Upper lobe of right lung (tissue), 1 donor: ENCODE results near the gene NID1. TPM values are rescaled to one million over a fixed set of nuclear protein-coding genes. Genes with fewer than 3 reads are reported as not detected.

Experiments used
- ATAC-seq: fragments of 200-7000 bp; cut with Tn5 transposase; one replicate; pipeline ENCODE4 v1.9.1; 2020; ENCODE audit warnings: mild to moderate bottlenecking, moderate library complexity
- DNase-seq: peaks from one replicate; pipeline ENCODE4 v3.0.0-alpha.2; 2020
- H3K27ac ChIP-seq: fragments of 200-600 bp; one replicate; pipeline ENCODE4 v1.8.0; 2022
- H3K27me3 ChIP-seq: fragments of 200-600 bp; one replicate; pipeline ENCODE4 v1.8.0; 2022; ENCODE audit warnings: mild to moderate bottlenecking
- H3K36me3 ChIP-seq: fragments of 200-600 bp; one replicate; pipeline ENCODE4 v1.8.0; 2022
- H3K4me1 ChIP-seq: fragments of 200-600 bp; one replicate; pipeline ENCODE4 v1.8.0; 2022
- H3K4me3 ChIP-seq: fragments of 200-600 bp; one replicate; pipeline ENCODE4 v1.8.0; 2022; ENCODE audit warnings: mild to moderate bottlenecking
- H3K9me3 ChIP-seq: fragments of 200-600 bp; one replicate; pipeline ENCODE4 v1.8.0; 2022
- CTCF ChIP-seq: fragments of 200-600 bp; IDR thresholded peaks from one replicate; pipeline ENCODE4 v1.8.0; 2022; ENCODE audit warnings: antibody characterized with exemption
- intact Hi-C: fragments of 100-400 bp; cut with DNase I; formaldehyde crosslinking; loops from one replicate; pipeline ENCODE4 v1.11.0; 2022
- total RNA-seq: library from RNA; stranded (reverse); fragmentation: NEBNext Ultra II Directional; extraction: Animal tissue kit (Norgen Biotek cat#: 25700); gene quantifications from one replicate; pipeline ENCODE4 v1.2.1, GENCODE V29; 2021
- donor health status: DM: no; HTN: yes; CAD: no; lungs with severe emphysema.

Gene NID1
- total RNA-seq, 1 donor from 2014 or later = 60.5 TPM

GRCh38 chr1:236035681-236036101 lies 29.2 kb downstream of the NID1 start:
- Histone ChIP-seq H3K4me3 (no peak overlapping the region), H3K9me3 (no peaks in the 10 kb centered on the region), H3K4me1 (peaks cover 10% of the 10 kb centered on the region), H3K36me3 (peaks cover 13% of the 10 kb centered on the region), H3K27me3 (no peaks in the 10 kb centered on the region), H3K27ac (no peak overlapping the region)
- DNase-seq (no peak), ATAC-seq (no peak)
- TF ChIP-seq CTCF = no peak
- intact Hi-C loops = no loop called here

GRCh38 chr1:236033336-236033735 lies 31.6 kb downstream of the NID1 start:
- H3K36me3 ChIP-seq = peaks cover 13% of the 10 kb centered on the region
- H3K27me3 ChIP-seq = no peaks in the 10 kb centered on the region
- H3K9me3 ChIP-seq = no peaks in the 10 kb centered on the region
- intact Hi-C loops = no loop called here
- no peak overlapping the region for H3K27ac ChIP-seq
- H3K4me3 ChIP-seq = no peak overlapping the region
- no peak for ATAC-seq
- no peak for DNase-seq
- H3K4me1 ChIP-seq = no peaks in the 10 kb centered on the region
- no peak for TF ChIP-seq CTCF

GRCh38 chr1:236030534-236030933 lies 34.4 kb downstream of the NID1 start:
- Histone ChIP-seq H3K4me3 (no peak overlapping the region), H3K4me1 (no peaks in the 10 kb centered on the region), H3K9me3 (no peaks in the 10 kb centered on the region), H3K27ac (no peak overlapping the region), H3K27me3 (no peaks in the 10 kb centered on the region), H3K36me3 (peaks cover 32% of the 10 kb centered on the region)
- intact Hi-C loops = no loop called here
- ATAC-seq = no peak
- DNase-seq = no peak
- TF ChIP-seq CTCF = no peak

GRCh38 chr1:236029428-236029940 lies 35.4 kb downstream of the NID1 start:
- Histone ChIP-seq H3K36me3 (peaks cover 35% of the 10 kb centered on the region), H3K4me3 (no peak overlapping the region), H3K27ac (no peak overlapping the region), H3K9me3 (no peaks in the 10 kb centered on the region), H3K4me1 (no peaks in the 10 kb centered on the region), H3K27me3 (no peaks in the 10 kb centered on the region)
- ATAC-seq (no peak), DNase-seq (no peak)
- intact Hi-C loops = no loop called here
- TF ChIP-seq CTCF = no peak

GRCh38 chr1:236027104-236027503 lies 37.8 kb downstream of the NID1 start:
- Histone ChIP-seq H3K4me3 (no peak overlapping the region), H3K9me3 (no peaks in the 10 kb centered on the region), H3K27me3 (no peaks in the 10 kb centered on the region), H3K4me1 (no peaks in the 10 kb centered on the region), H3K36me3 (peaks cover 44% of the 10 kb centered on the region), H3K27ac (no peak overlapping the region)
- DNase-seq (no peak), ATAC-seq (no peak)
- intact Hi-C loops = no loop called here
- TF ChIP-seq CTCF = no peak

GRCh38 chr1:236025836-236026235 lies 39.1 kb downstream of the NID1 start:
- intact Hi-C loops = no loop called here
- DNase-seq (no peak), ATAC-seq (no peak)
- no peak for TF ChIP-seq CTCF
- peaks cover 36% of the 10 kb centered on the region for H3K36me3 ChIP-seq
- H3K9me3 ChIP-seq = no peaks in the 10 kb centered on the region
- no peaks in the 10 kb centered on the region for H3K27me3 ChIP-seq
- no peak overlapping the region for H3K4me3 ChIP-seq
- peaks cover 1% of the 10 kb centered on the region for H3K4me1 ChIP-seq
- no peak overlapping the region for H3K27ac ChIP-seq
